Stimulated activated CD8-positive, alpha-beta memory T cell treated with anti-CD3 and anti-CD28 coated beads, Interleukin-7, amount 100 ng/mL, for 24 hours (primary cell): Measurements from ENCODE around the gene PLEKHM1.
A peak's percentile ranks its signal among the peaks of the same experiment; 100 is the strongest.
"Not testable (repeated sequence)": the region's sequence is repeated elsewhere in the genome, so short reads cannot be mapped to it uniquely, and the experiment has no call there.

Source experiments
- DNase-seq: peaks from one replicate; pipeline ENCODE4 v3.0.0-alpha.2; 2020; ENCODE audit warnings: low read depth

PLEKHM1 gene

DNA sequence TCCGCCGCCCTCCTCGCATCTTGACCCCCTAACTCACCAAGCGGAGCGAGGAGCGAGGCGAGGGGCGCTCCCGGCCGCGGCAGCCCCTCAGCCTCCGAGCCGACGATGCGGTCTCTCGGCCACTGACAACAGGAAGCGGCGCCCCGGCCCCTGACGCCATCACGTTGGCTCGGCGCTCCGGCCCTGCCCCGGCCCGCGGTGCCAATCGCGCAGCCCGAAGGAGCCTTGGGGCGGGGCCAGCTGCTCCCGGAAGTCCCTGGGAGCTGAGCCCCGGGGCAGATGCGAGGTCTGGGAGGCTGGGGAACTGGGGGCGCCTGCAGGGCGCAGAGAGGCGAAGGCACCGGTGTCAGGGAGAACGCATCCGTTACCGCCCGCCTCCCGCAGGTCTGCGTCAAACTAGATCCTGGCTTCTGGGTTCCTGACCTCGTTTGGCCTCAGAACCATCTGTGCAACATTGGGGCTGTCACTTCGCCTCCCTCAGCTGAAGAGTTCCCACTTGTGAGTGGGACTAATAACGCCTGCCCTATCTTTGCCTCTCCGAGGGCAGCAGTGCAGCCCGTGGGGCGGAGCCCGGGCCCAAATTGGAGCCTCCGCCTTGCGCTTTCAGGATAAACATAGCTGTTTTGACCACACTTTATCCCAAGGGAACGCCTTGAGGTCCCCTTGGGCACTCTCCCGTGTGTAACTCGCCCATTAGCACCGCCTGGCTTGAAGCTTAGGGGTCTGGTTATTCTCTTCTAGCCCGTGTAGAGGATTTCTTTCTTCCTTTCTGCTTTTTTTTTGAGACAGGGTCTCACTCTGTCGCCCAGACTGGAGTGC, at the start of gene PLEKHM1:
PLEKHM1 (minus strand) TSS at position 107 of the 819 bp plus-strand sequence. CDS start 8,237 bp downstream, outside the sequence.
- DNase-seq = peak; percentile 62

- not testable (repeated sequence) for DNase-seq
These were observed 47.6 kb upstream of the PLEKHM1 start for GRCh38 chr17:45538168-45538567.

GRCh38 chr17:45506072-45506471, 15.6 kb upstream of the PLEKHM1 start:
- not testable (repeated sequence) for DNase-seq

GRCh38 chr17:45505183-45505582, 14.7 kb upstream of the PLEKHM1 start:
- not testable (repeated sequence) for DNase-seq

GRCh38 chr17:45501092-45501707, 10.7 kb upstream of the PLEKHM1 start:
- DNase-seq = not testable (repeated sequence)

GRCh38 chr17:45500478-45500877, 10.0 kb upstream of the PLEKHM1 start:
- DNase-seq = not testable (repeated sequence)

GRCh38 chr17:45499208-45499607, 8.7 kb upstream of the PLEKHM1 start:
- DNase-seq = not testable (repeated sequence)

- DNase-seq = not testable (repeated sequence)
These were observed 7.9 kb upstream of the PLEKHM1 start for GRCh38 chr17:45498377-45498776.

- not testable (repeated sequence) for DNase-seq
These were observed 6.9 kb upstream of the PLEKHM1 start for GRCh38 chr17:45497449-45497848.

DNA sequence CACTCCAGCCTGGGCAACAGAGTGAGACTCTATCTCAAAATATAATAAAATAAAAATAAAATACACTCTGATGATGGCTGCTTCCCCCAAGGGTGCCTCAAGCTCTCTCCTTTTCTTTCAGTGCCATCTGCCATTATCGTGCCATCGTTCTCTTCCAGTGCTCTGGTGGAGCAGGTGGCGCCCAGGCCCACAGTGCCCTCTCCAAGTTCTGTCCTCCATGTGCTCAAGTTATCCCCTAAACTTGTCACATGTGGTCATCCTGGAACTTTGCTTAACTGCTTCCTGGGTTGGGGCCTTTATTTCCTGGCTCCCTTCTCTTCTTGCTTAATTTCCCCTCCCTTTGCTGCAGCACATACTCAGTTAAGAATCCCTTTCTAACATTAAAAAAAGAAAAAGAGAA, 6.0 kb upstream of the PLEKHM1 start:
- DNase-seq = not testable (repeated sequence)

DNA sequence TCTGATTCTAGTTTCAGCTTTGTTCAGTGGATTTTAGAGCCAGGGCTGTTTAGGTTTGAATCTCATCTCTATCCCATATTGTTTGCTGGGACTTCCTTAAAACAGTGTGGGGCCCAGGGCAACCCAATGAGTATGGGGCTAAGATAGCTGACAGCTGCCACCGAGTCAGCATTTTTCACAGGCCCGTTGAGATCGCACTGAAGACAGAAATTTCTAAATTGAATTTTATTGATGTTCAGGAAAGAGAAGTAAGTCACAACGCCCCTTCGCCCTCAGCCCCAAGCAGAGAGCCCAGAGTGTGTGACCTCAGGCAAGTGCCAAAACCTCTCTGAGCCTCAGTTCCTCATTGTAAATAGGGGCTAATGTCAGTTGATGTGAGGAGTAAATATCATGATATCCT, 4.0 kb upstream of the PLEKHM1 start:
- DNase-seq = not testable (repeated sequence)

- not testable (repeated sequence) for DNase-seq
These were observed 1.6 kb upstream of the PLEKHM1 start for GRCh38 chr17:45492156-45492555.

- DNase-seq = not testable (repeated sequence)
These were observed 323 bp downstream of the PLEKHM1 start for GRCh38 chr17:45490198-45490597.

DNA sequence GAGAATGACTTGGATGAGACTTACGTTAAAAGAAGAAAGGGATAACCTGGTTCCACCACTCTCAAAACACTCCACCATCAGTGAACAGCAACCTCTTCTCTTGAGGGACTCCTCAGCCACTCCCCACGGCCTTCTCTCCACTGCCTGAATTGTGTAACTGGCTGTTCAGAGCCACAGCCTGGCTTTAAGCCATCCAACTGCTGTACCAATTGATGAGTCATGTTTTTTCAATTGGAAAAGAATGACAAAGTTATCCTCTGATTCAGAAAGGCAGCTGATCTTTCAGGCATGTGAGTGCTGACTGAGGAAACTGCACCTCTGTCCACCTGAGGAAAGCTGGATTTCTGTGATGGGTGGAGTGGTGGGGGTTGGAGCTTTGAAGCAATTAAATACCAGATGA, 2.8 kb downstream of the PLEKHM1 start:
- DNase-seq = not testable (repeated sequence)

DNA sequence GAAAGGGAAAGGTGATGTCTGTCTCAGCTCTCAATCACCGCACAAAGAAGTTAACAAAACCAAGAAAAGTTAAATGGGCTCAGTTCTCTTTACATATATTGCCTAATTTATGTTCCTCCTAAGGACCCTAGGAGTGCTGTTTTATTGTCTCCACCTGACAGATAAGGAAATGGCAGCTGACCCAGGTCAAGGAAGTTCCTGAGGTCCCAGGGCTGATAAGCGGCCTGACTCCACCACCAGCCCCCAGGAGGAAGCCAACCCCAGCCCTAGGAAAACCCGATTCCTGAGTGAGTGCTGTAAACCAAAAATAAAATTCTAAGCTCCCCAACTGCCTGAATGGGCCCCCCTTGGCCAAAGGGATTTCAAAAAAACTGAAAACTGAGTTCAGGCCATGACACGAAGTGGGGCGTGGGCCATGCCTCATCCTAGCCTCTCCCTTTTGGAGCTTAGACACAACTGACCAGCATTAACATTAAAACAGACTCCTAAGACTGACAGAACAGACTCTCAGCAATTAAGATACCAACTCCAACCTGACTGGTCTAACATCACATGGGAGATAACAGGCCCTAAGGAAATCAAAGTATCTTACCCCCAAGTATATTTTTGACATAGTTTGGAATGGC, 6.8 kb downstream of the PLEKHM1 start:
- not testable (repeated sequence) for DNase-seq

- DNase-seq = not testable (repeated sequence)
These were observed 7.3 kb downstream of the PLEKHM1 start for GRCh38 chr17:45483177-45483576.

GRCh38 chr17:45482317-45482716, 8.2 kb downstream of the PLEKHM1 start:
- not testable (repeated sequence) for DNase-seq

GRCh38 chr17:45475436-45475835, 15.1 kb downstream of the PLEKHM1 start:
- DNase-seq = not testable (repeated sequence)

GRCh38 chr17:45472249-45472648, 18.3 kb downstream of the PLEKHM1 start:
- DNase-seq = not testable (repeated sequence)

- not testable (repeated sequence) for DNase-seq
These were observed 21.3 kb downstream of the PLEKHM1 start for GRCh38 chr17:45469204-45469563.

- not testable (repeated sequence) for DNase-seq
These were observed 22.0 kb downstream of the PLEKHM1 start for GRCh38 chr17:45468293-45469203.
